Measurements from ENCODE around the gene NQO1. TPM values are rescaled to one million over a fixed set of nuclear protein-coding genes. Genes with fewer than 3 reads are reported as not detected.

Gene NQO1
- total and polyA plus RNA-seq, 2 of the 13 experiments (the other 11 are each of a cell fraction or from before 2014, with no cell fraction given), result 464 to 1,060 TPM

GRCh38 chr16:69761983-69762813 lies 35.8 kb upstream of the NQO1 start, which contains the start of gene WWP2 (continued):
- no peak; the same call in 1 of the 2 replicates for TF ChIP-seq ZNF556 (CRISPR knock-in tag; IDR thresholded peaks at IDR 0.05; ENCODE audit: borderline replicate concordance)
- TF ChIP-seq MAFF (IDR thresholded peaks at IDR 0.05; ENCODE audit: low read depth, low read length), result peak; percentile 88
- no peak for TF ChIP-seq ARNTL (CRISPR knock-in tag; IDR thresholded peaks at IDR 0.05)
- TF ChIP-seq ZNF253 (CRISPR knock-in tag; IDR thresholded peaks at IDR 0.05; ENCODE audit: borderline replicate concordance), result no peak
- TF ChIP-seq TFE3 (CRISPR knock-in tag; IDR thresholded peaks at IDR 0.05), result peak; percentile 95
- 0 out of 2 replicates have a peak, but pooled peaks have one; percentile 12 for TF ChIP-seq MIXL1 (CRISPR knock-in tag; IDR thresholded peaks at IDR 0.05)
- TF ChIP-seq ZNF446 (CRISPR knock-in tag; IDR thresholded peaks at IDR 0.05), result no peak
- no peak for TF ChIP-seq ATAD3A (CRISPR knock-in tag; IDR thresholded peaks at IDR 0.05)
- TF ChIP-seq RNF2 (conservative IDR thresholded peaks at IDR 0.05; ENCODE audit: low read depth), result peak; percentile 91
- no peak; the same call in none of the 2 replicates for TF ChIP-seq IKZF5 (CRISPR knock-in tag; IDR thresholded peaks at IDR 0.05)
- TF ChIP-seq AHR (CRISPR knock-in tag; IDR thresholded peaks at IDR 0.05), result no peak
- no peak; the same call in 1 of the 2 replicates for TF ChIP-seq ZNF430 (CRISPR knock-in tag; IDR thresholded peaks at IDR 0.05)
- peak; percentile 84 for TF ChIP-seq ASH2L (IDR thresholded peaks at IDR 0.05; ENCODE audit: insufficient read length, low read depth, low read length)
- TF ChIP-seq ZNF33A (CRISPR knock-in tag; IDR thresholded peaks at IDR 0.05; ENCODE audit: borderline replicate concordance), result no peak; the same call in 1 of the 2 replicates
- no peak for TF ChIP-seq MBNL3 (CRISPR knock-in tag; conservative IDR thresholded peaks at IDR 0.05)
- no peak for TF ChIP-seq ZNF761 (CRISPR knock-in tag; conservative IDR thresholded peaks at IDR 0.05)
- TF ChIP-seq THYN1 (CRISPR knock-in tag; IDR thresholded peaks at IDR 0.05; ENCODE audit: borderline replicate concordance, low read depth), result no peak
- TF ChIP-seq ZNF276 (CRISPR knock-in tag; IDR thresholded peaks at IDR 0.05; ENCODE audit: low read depth), result no peak; the same call in 1 of the 2 replicates
- TF ChIP-seq ZNF7 (CRISPR knock-in tag; IDR thresholded peaks at IDR 0.05), result no peak
- TF ChIP-seq MLX (CRISPR knock-in tag; IDR thresholded peaks at IDR 0.05), result peak; percentile 49; the same call in 1 of the 2 replicates
- TF ChIP-seq ERF (CRISPR knock-in tag; IDR thresholded peaks at IDR 0.05), result peak; percentile 83; the same call in 1 of the 2 replicates
- no peak for TF ChIP-seq SMAD3 (CRISPR knock-in tag; IDR thresholded peaks at IDR 0.05)
- no peak for TF ChIP-seq ZNF652 (CRISPR knock-in tag; IDR thresholded peaks at IDR 0.05; ENCODE audit: borderline replicate concordance, low read depth)
- 0 out of 2 replicates have a peak, but pooled peaks have one; percentile 33 for TF ChIP-seq ZNF329 (CRISPR knock-in tag; IDR thresholded peaks at IDR 0.05; ENCODE audit: low read depth)
- TF ChIP-seq ZNF326 (CRISPR knock-in tag; IDR thresholded peaks at IDR 0.05; ENCODE audit: borderline replicate concordance), result no peak
- no peak for TF ChIP-seq PAF1 (CRISPR knock-in tag; IDR thresholded peaks at IDR 0.05)
- peak; percentile 91; the same call in 1 of the 2 replicates for TF ChIP-seq ZNF567 (CRISPR knock-in tag; IDR thresholded peaks at IDR 0.05; ENCODE audit: borderline replicate concordance)

All from HepG2 (cell line).